G401.6 (cell line): ENCODE data around the gene RPL36A.

Source experiments
- FAIRE-seq: peaks from 2 replicates; lab custom pipeline; 2012; peaks lifted over from hg19 to GRCh38; lab: Jason Lieb, UNC

RPL36A gene

DNA sequence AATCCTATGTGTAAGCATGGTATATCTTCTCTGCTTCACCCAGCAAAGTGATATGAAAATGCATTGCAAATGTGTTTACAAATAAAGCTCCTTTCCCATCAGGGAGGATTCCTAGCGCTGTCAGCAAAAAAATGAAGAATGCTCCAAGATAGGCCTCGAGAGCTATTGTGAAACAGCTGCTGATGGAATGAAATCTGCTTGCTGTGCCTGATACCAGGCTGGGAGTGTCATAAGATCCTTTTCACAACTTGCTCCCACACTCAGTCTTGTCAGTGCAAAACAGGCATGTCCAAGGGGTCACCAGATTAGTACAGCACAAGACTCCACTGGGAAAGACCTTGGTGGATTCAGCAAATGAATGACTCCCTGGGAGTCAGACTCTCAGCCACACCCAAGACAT lies 51.3 kb downstream of the RPL36A start:
- FAIRE-seq, result no peak
